ENCODE measurements around the gene SNAI3.

GRCh38 chr16:88726408-88726749, 40.1 kb upstream of the SNAI3 start:
- TF ChIP-seq, protein P1, sequence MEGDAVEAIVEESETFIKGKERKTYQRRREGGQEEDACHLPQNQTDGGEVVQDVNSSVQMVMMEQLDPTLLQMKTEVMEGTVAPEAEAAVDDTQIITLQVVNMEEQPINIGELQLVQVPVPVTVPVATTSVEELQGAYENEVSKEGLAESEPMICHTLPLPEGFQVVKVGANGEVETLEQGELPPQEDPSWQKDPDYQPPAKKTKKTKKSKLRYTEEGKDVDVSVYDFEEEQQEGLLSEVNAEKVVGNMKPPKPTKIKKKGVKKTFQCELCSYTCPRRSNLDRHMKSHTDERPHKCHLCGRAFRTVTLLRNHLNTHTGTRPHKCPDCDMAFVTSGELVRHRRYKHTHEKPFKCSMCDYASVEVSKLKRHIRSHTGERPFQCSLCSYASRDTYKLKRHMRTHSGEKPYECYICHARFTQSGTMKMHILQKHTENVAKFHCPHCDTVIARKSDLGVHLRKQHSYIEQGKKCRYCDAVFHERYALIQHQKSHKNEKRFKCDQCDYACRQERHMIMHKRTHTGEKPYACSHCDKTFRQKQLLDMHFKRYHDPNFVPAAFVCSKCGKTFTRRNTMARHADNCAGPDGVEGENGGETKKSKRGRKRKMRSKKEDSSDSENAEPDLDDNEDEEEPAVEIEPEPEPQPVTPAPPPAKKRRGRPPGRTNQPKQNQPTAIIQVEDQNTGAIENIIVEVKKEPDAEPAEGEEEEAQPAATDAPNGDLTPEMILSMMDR (IDR thresholded peaks at IDR 0.05; ENCODE audit: insufficient read depth, low read length, poor library complexity, severe bottlenecking): no peak
- no peak for TF ChIP-seq EZH2phosphoT487 (conservative IDR thresholded peaks at IDR 0.05; ENCODE audit: low read length)

Data from SU-DHL-6 (cell line).